GM19043 (cell line): ENCODE measurements around the gene CCR8.
"Not testable (repeated sequence)": the region's sequence is repeated elsewhere in the genome, so short reads cannot be mapped to it uniquely, and the experiment has no call there.

Source experiments
- ATAC-seq: cut with Tn5 transposase; IDR thresholded peaks from one replicate; pipeline ENCODE4 v1.9.1; 2021; ENCODE audit warnings: low read depth; ENCODE audit not compliant: unreplicated experiment

CCR8 gene

GRCh38 chr3:39346785-39347585 is 17.5 kb downstream of the CCR8 start:
- ATAC-seq, result peak; percentile 83

GRCh38 chr3:39347586-39347876 is 18.0 kb downstream of the CCR8 start:
- no peak for ATAC-seq

GRCh38 chr3:39349080-39349479 is 19.6 kb downstream of the CCR8 start:
- ATAC-seq, result no peak

- no peak for ATAC-seq
Observed at GRCh38 chr3:39350714-39351113, 21.2 kb downstream of the CCR8 start.

GRCh38 chr3:39351134-39351533 is 21.6 kb downstream of the CCR8 start:
- not testable (repeated sequence) for ATAC-seq

GRCh38 chr3:39353168-39353927 is 23.8 kb downstream of the CCR8 start:
- ATAC-seq, result not testable (repeated sequence)

GRCh38 chr3:39358333-39358732 is 28.8 kb downstream of the CCR8 start:
- no peak for ATAC-seq

- no peak for ATAC-seq
Observed at GRCh38 chr3:39361252-39361927, 31.9 kb downstream of the CCR8 start.

- no peak for ATAC-seq
Observed at GRCh38 chr3:39362192-39362591, 32.7 kb downstream of the CCR8 start.

GRCh38 chr3:39362812-39363211 is 33.3 kb downstream of the CCR8 start:
- no peak for ATAC-seq

GRCh38 chr3:39370450-39370849 is 40.9 kb downstream of the CCR8 start:
- ATAC-seq, result not testable (repeated sequence)

GRCh38 chr3:39372833-39373232 is 43.3 kb downstream of the CCR8 start:
- ATAC-seq, result no peak

- no peak for ATAC-seq
Observed at GRCh38 chr3:39376959-39377634, 47.6 kb downstream of the CCR8 start.

- peak; percentile 74 for ATAC-seq
Observed at GRCh38 chr3:39378088-39378487, 48.6 kb downstream of the CCR8 start.

- ATAC-seq, result no peak
Observed at GRCh38 chr3:39378957-39379777, 49.7 kb downstream of the CCR8 start.

- ATAC-seq, result no peak
Observed at GRCh38 chr3:39379778-39380155, 50.3 kb downstream of the CCR8 start.

GRCh38 chr3:39381432-39381831 is 51.9 kb downstream of the CCR8 start:
- ATAC-seq, result no peak
